ENCODE results near the gene BIRC7.

Gene BIRC7

DNA sequence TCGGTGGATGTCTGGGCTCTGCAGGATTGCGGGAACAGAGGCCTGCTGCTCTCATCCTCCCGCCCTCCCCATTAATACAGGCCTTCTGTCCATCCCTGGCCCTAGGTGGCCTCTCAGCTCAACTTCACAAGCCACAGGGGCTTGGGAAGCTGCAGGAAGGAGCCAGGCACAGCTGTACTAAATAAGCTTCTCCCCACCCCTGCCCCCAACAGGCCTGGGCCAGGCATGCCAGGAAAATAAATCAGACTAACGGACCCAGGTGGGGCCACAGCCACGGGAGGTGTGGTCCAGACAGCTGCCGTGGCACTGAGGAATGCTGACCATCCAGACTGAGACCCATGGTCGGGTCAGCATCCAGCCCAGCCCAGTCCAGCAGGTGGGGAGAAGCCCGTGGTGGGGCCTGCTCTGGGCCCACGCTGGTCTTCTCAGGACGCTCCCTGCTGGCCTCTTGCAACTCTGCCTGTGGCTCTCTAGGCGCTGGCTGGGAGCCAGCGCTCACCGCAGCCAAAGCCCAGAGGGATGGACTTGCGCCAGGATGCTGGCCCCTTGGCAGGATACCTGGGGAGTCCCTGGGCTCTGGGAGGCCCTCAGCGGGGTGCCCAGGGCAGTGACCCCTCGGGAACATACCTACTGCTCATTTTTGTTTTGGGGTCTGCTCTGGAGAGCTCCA lies 11.2 kb upstream of the BIRC7 start:
- FAIRE-seq (no peak), DNase-seq (ENCODE audit: insufficient read length, low spot score) (peak; percentile 50)

DNA sequence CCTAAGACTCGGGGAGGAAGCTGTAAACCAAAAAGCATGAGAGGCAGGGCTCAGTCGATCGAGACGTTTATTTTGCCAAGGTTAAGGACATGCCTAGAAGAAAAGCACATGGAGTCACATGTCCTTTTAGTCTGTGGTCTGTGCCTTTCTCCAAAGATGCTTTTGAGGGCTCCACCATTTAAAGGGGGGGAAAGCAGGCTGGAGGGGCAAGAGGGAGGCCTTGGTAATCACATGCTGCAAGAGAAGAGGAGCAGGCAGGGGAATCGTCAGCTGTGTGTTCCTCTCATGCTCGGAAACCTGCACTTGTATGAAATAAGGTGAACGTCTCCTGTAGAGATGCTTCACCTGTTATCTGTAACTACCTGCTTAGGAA lies 10.6 kb upstream of the BIRC7 start:
- DNase-seq (ENCODE audit: insufficient read length, low spot score) (no peak), FAIRE-seq (no peak)

DNA sequence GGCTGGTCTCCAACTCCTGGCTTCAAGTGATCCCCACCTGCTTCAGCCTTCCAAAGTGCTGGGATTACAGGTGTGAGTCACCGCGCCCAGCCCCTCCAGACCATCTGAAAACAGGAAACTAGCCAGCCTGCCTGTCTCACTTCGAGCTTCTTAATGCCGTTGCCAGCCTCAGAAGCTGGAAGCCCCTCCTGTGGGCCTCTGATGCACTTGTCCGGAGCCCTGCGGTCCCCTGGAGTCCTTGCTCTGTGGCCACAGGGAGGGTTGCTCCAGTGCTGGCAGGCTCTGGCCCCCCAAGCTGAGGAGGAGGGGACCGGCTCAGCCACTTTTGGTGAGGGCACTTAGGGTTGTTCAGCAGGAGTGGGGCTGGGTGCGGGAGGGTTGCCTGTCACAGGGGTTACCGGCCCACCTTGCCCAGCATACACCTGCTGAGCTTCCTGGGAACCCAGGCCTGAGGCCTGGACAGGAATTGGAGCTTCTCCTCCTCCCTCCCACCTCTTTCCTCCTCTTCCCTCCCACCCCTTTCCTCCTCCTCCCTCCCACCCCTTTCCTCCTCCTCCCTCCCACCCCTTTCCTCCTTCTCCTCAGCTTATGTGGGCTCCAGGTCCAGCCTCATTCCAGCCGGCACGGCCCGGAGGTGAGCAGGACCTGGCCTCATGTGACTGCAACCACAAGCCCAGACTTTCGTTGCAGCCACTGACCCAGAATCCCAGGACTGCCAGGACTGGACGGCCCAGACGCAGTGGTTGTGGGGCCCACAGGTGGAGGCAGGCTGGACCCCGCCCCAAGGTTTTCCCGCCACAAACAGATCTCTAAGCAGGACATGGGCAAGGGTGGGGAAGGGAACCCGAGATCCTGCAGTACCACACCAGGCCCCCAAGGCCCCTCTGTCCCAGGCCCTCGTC lies 9.4 kb upstream of the BIRC7 start:
- DNase-seq (ENCODE audit: insufficient read length, low spot score) (no peak), FAIRE-seq (no peak)

DNA sequence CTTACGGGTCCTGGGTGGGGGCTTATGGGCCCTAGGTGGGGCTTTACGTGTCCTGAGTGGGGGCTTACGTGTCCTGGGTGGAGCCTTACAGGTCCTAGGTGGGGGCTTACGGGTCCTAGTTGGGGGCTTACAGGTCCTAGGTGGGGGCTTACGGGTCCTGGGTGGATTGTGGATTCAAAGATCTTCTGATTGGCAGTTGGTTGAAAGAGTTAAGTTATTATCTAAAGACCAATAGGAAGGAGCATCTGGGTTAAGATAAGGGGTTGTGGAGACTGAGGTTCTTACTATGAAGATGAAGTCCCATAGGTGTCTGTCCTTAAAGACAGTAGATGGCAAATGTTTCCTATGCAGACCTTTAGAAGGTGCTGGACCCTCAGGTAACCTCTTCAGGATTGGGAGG lies 8.4 kb upstream of the BIRC7 start:
- FAIRE-seq (no peak), DNase-seq (ENCODE audit: insufficient read length, low spot score) (no peak)

DNA sequence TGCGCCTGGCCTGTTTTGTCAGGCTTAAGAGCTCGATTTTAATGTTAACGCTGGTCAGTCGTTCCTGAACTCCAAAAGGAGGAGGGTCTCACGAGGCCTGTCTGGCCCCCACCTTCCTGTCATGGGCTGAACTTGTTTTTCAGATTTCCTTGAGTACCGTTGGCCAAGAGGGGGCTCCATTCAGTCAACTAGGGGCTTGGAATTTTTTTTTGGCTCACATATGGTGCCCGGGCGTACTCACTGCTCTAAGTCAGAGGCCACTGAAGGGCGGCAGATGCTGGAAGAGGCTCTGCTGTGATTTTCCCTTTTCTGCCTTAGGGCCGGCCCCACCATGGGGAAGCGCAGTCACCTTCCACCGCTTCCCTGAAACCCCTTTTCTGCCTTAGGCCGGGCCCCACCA lies 6.9 kb upstream of the BIRC7 start:
- FAIRE-seq (no peak), DNase-seq (ENCODE audit: insufficient read length, low spot score) (no peak)

DNA sequence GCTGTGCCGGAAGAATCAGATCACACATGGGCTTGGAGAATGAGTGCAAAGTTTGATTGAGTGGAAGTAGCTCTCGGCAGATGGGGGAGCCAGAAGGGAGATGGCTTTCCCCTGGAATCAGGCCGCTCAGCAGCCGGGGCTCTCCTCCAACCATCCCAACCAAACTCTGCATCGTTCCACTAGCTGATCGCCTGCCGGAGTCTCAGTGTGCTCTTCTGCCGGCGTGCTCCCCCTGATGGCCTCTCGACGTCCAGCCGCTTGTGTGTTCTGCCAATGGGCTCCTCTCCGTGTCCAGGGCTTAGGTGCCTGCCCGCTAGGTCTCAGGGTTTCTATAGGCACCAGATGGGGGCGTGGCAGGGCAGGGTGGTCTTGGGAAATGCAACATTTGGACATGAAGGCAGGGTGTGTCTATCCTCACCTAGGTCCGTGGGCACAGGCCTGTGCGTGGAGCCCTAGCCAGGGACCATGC lies 4.9 kb upstream of the BIRC7 start:
- FAIRE-seq = peak; percentile 52
- DNase-seq (ENCODE audit: insufficient read length, low spot score) = no peak

DNA sequence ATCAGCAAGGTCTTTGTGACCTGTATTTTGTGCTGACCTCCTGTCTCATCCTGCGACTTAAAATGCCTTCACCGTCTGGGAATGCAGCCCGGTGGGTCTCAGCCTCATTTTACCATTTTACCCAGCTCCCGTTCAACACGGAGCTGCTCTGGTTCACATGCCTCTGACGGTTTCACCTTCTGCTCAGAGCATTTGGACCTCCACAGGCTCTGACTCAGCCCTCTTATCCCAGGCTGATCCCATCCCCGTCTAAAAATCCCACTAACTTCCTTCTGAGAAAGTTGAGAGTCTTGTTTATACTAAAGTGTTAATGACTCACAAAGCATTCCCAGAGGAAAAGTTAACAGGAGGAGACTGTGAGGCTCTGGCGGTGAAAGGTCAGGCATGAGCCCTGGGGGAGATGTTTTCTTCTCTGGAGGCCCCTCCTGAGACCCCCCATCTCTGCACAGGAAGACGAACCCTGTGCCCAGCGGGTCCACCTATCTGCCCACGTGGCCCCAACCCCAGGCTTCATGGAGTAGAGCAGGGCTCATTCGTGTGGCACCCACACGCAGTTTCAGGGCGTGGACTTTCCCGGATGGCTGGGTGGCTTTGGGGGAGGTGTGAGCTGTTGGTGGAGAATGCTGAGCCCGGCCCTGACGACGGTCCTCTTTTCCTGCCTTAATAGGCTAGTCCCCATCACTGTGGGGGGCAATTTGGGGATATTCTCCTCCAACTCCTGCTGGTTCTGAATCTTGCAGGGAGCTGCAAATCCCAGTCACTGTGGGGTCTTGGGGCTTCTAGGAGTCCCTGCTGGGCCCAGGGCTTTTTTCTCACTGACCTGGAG lies 3.3 kb upstream of the BIRC7 start:
- DNase-seq (ENCODE audit: insufficient read length, low spot score) = peak; percentile 76
- peak; percentile 88 for FAIRE-seq

DNA sequence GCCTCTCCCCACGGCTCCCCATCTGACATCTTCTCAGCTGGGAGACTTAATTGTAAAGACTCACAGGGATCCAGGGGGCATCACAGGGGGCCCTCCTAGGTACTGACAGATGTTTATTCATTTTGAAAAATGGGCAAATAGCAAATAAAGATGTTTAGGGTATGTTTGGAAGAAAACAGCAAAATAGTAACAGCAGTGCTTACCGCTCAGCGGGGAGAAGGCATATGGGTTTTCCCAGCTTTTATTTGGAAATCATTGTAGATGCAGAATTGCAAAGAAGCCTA lies 2.7 kb upstream of the BIRC7 start:
- DNase-seq (ENCODE audit: insufficient read length, low spot score) = no peak

DNA sequence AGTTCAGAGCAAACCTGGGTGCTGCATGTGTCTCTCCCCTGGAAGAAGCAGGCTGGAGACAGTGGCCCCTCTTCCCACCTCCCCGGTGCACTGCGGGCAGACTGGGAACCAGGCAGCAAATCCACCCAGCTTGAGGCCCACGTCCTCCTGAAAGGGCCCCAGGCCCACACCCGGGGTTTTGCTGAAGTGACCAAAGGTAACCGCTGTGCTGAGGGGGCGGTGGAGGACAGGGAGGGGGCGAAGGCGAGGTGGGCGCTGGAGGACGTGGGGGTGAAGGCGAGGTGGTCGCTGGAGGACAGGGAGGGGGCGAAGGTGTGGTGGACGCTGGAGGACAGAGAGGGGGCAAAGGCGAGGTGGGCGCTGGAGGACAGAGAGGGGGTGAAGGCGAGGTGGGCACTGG lies 1.8 kb upstream of the BIRC7 start:
- DNase-seq (ENCODE audit: insufficient read length, low spot score) (no peak), FAIRE-seq (peak; percentile 66)

More for the DNA sequence above, 2.7 kb upstream of the BIRC7 start:
- no peak for FAIRE-seq

DNA sequence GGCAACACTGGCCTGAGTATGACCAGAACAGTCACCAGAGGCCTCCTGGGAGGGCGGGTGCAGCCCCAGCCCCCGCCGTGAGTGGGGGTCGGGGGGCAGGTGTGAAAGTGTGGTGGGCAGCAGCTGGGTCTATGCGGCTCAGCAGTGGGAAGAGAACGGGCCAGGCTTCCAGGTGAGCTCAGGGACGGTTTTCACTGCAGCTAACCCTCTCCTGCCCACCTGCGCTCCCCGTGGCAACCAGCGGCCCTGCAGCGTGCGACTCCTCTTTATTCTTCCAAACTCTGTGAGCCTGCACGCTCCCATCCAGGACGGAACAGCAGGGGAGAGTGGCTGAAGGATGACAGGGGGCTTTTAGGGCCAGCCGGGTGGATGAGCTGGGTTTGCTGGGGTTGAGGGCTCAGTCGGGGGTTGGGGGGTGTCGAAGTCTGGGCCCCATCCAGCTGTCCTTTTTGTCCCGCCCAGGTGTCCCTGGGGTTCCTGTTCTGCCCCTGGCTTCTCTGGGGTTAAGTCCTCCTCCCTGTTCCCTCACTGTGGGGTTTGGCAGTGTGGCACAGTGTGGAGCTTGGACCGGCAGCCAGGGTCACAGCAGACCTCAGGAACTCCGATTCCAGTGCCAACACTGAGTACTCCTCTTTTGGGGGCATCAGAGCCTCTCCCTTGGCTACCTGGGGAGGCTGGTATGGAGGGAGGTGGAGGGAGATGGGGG lies 859 bp upstream of the BIRC7 start:
- FAIRE-seq = peak; percentile 70
- no peak for DNase-seq (ENCODE audit: insufficient read length, low spot score)

DNA sequence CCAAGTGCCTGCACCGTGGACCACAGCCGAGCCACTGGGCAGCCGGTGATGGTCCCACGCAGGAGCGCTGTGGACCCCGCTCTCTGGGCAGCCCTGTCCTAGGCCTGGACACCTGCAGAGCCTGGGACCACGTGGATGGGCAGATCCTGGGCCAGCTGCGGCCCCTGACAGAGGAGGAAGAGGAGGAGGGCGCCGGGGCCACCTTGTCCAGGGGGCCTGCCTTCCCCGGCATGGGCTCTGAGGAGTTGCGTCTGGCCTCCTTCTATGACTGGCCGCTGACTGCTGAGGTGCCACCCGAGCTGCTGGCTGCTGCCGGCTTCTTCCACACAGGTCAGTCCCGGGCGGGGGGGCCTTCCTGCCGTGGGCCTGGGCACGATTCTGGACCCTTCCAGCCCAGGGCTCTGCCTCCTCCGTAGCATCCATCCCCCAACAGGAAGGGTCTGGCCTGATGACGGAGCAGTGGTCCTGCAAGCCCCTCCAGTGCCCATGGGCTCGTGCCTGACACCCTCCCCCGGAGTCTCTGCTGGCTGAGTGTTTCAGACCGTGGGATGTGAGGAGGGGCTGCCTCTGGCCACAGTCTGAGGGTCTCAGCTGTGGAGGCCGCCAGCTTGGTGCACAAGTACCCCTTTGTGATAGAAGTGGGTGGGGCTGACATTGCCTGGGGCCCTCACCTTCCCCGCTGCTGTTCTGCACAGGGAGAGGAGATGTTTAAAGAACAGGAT lies 572 bp downstream of the BIRC7 start:
- DNase-seq (ENCODE audit: insufficient read length, low spot score) = no peak
- FAIRE-seq = peak; percentile 67

DNA sequence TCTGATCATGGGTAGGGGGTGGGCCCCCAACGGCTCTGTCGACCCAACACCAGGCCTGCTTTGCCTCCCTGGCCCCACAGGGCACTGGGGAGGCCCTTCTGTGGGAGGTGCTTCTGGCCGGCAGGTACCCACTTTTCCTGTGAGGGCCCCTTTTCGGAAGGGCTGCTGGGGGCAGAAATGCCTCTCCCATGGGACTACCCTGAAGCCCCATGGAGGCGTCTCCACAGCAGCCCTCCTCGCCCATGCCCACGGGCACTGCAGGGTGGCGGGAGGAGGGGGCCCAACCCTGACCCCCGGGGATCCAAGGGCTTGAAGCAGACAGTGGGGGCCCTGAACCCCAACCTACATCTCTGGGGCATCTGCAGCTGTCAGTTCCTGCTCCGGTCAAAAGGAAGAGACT lies 2.3 kb downstream of the BIRC7 start:
- DNase-seq (ENCODE audit: insufficient read length, low spot score) (no peak), FAIRE-seq (no peak)

DNA sequence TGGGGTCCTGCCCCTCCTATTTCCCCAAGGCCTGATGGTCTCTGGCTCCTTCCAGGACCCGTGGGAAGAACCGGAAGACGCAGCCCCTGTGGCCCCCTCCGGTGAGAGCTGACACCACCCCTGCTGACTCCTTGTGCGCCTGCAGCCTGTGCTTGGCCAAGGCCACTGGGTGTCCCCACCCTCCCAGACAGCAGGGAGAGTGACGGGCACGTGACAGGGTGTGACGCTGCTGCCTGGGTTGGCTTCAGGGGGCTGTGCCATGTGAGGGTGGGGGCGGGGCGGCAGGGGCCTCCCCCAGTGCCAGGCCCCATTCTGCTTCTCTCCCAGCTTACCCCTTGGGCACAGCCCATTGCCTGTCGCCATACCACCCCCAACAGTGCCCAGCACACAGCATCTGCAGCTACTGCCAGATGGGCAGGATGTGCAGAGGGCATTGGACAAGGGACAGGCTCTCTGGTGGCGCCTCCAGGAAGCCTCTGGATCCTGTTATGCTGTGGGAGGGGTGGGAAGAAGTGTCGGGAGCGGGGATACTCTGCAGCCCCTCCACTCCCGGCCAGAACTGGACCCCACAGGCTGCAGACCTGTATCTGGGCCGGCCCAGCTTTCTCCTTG lies 2.9 kb downstream of the BIRC7 start:
- FAIRE-seq (peak; percentile 88), DNase-seq (ENCODE audit: insufficient read length, low spot score) (no peak)

DNA sequence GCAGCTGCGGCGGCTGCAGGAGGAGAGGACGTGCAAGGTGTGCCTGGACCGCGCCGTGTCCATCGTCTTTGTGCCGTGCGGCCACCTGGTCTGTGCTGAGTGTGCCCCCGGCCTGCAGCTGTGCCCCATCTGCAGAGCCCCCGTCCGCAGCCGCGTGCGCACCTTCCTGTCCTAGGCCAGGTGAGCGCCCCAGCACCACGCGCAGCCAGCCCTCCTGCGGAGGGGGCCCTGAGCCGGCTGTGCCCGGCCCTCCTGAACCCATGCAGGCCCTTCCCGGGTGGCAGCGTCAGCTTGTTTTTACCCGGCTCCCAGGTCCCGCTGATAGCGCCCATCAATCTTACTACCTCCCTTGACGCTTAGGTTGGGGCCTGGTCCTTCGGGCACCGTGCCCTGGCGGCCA lies 3.7 kb downstream of the BIRC7 start:
- FAIRE-seq = no peak

DNA sequence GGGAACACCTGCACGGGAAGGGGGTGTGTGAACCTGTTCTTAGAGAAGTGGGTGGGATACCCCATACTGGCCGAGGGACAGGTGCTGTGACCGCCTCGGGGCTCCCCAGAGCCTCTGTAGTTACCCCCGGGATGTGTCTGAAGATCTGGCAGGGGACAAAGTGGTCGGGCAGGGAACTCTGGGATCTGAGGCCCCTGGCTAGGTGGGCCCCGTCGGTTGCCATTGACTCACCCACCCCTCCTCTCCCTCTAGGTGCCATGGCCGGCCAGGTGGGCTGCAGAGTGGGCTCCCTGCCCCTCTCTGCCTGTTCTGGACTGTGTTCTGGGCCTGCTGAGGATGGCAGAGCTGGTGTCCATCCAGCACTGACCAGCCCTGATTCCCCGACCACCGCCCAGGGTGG lies 4.3 kb downstream of the BIRC7 start:
- FAIRE-seq = no peak

More for the DNA sequence above, 3.7 kb downstream of the BIRC7 start:
- DNase-seq (ENCODE audit: insufficient read length, low spot score) = no peak

DNA sequence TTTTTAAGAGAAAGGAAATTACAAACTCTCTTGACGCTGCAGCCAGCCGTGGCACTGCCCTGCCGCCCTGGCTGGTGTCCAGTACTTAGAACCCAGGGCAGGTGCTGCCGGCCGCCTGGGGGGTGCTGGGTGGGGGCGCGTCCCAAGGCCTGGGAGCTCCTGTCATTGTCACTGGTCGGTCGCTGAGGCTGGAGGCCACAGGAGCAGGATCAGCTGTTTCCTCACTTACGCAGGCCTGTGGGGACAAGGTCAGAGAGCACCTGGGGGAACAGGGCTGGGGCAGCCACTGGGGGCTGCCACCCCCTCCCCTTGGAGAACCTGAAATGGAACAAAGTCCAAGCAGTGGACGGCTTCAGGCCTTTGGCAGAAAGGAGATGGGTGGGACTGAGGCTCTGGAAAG lies 5.6 kb downstream of the BIRC7 start:
- DNase-seq (ENCODE audit: insufficient read length, low spot score) = no peak
- FAIRE-seq = no peak

More for the DNA sequence above, 4.3 kb downstream of the BIRC7 start:
- DNase-seq (ENCODE audit: insufficient read length, low spot score) = no peak

DNA sequence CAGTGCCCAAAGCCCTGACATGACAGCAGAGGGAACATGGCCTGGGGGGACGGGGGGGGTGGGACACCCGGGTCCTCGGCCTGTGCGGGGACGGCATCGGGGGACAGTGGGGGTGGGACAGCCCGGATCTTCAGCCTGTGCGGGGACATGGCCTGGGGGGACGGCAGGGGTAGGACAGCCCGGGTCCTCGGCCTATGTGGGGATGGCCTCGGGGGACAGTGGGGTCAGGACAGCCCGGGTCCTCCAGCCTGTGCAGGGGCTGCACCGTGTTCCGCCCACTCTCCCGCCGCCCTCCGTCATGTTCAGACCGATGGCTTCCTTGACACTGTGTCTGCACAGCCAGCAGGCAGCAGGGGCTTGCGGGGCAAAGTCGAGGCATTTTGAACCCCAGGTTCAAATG lies 7.0 kb downstream of the BIRC7 start:
- DNase-seq (ENCODE audit: insufficient read length, low spot score) = no peak
- FAIRE-seq = no peak

DNA sequence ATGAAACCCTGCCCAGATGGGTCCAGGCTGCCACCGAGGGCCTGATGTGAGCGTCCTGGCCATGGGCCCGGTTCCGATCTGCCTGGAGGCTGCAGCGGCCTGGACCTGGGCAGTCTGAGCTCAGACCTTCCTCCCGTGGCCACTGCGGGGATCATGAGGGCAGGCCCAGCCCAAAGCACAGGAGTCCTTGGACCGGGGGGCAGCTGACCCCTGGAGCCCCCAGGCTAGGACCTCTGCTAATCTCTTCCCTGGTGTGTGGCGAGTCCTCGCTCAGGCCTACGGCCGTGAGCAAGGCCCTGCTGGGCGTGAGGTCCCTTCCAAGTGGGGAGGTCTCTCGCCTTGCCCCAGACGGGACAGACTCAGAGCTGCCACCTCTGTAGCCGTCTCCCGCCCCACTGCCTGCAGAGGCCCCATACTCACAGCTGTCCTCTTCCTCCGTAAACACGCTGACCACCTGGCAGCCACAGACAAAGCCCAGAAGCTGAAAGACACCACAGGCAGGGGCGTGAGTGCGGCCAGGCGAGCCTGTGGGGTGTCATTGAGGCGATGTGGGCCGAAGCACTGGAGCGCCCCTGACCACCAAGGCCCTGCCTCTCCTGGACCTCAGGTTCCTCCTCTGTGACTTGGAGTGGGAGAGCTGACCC lies 8.0 kb downstream of the BIRC7 start:
- DNase-seq (ENCODE audit: insufficient read length, low spot score) (no peak), FAIRE-seq (no peak)

DNA sequence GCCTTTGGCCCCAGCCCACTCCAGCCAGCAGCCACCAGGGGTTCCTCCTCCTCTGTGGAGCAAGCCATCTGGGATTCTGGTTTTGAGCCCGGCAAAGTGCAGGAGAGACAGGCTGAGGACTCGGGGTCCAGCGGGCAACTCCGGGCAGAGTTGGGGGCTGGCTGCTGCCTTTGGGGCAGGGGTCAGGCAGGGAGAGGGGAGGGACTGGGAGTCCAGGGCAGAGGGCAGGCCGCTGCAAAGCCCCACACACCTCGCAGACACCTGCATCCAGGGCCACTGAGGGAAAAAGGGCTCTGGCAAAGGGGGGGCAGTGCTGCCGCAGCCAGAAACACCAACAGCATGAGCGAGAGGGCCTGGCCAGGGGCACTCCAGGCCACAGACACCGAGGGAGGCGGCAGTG lies 8.8 kb downstream of the BIRC7 start:
- no peak for DNase-seq (ENCODE audit: insufficient read length, low spot score)
- no peak for FAIRE-seq

Measured in HTR-8/SVneo (cell line).